GM21619 (cell line): Measurements from ENCODE around the gene XIRP1.
"Not testable (repeated sequence)": the region's sequence is repeated elsewhere in the genome, so short reads cannot be mapped to it uniquely, and the experiment has no call there.

Experiments used
- ATAC-seq: cut with Tn5 transposase; IDR thresholded peaks from one replicate; pipeline ENCODE4 v1.9.1; 2021; ENCODE audit not compliant: unreplicated experiment

XIRP1 gene

DNA sequence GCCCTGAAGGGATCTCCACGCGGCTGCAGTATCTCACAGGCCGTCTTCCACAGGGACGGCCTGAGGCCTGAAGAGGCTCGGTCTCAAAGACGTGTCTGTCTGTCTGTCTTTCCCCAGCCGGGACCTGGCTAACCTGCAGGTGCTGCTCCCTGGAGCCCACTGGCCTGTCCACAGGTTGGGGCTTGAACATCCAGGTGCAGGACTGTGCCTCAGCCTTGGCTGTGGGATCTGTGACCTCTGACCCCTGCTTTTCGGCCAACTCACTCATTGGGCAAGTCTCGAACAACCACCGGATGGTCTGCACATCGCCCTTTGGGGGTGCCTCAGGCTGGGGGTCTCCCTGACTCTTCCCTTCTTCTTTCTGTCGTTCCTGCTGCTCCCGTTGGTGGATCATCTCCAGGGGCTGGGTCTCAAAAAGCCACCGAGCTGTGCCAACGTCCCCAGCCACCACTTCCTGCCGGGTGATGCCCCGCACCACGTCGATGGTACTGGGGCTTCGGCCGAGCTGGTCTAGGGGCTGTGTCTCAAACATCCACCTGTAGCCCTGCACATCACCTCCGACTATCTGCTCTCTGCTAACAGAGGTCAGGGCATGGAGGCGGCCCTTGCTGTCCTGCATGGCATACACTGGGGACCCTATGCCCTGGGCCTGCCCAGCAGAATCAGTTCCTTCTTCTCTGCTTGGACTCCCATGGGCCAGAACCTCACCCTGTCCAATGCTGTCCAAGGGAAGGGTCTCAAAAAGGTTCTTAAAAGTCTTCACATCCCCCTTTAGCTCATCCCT, 4.8 kb downstream of the XIRP1 start:
- no peak for ATAC-seq

DNA sequence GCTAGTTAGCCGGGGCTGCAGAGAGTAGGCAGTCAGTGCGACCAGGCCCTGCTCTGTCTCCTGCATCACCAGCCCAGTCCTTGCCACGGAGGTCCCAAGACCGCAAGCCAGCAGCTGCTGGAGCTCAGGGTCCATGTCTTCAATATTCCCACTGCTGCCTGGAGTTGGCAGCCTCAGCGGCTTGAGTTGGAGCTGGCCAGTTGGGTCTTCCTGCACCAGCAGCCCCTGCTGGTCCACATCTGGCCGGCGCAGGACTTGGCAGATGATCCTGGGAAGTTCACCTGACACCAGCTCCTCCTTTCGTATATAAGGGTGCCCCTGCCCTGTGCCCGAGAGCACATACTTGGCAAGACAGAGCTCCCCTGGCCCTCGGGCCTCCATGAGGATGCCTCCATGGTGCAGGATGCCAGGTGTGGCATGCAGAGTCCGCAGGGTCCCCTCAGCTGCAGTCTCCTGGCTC, 5.7 kb downstream of the XIRP1 start:
- ATAC-seq, result no peak

DNA sequence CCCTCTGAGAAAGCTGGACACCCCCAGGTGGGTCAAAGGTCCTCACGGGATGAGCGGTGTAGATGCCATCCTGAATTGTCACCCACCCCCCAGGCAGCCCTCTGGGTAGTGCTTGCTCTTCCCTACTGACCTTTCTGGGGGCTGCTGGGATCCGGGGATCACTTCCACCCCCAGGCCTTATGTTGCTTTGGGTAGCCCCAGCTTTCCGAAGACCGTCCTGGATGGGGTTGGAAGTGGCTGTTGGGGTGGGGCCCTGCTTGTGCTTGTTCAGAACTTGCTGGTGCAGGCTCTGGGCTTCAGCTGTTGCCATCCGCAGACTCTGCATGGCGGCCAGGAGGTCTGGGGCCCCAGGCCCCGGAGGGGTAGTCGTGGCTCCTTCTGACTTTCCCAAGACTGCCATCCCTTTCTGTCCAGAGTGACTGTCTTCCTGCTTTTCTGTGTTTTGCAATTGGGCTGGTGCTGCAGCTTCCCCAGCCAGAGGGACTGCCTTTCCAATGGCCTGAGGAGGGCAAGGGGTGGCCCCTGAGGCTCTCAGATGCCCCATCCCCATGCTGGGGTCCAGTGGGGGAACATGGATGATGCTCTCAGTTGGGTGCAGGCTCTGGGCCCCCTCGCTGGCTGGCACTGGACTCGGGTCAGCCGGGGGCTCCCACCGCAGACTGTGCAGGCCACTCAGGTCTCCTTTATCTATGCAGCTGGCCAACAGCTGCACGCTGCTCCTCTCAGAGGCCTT, 6.3 kb downstream of the XIRP1 start:
- ATAC-seq, result no peak

DNA sequence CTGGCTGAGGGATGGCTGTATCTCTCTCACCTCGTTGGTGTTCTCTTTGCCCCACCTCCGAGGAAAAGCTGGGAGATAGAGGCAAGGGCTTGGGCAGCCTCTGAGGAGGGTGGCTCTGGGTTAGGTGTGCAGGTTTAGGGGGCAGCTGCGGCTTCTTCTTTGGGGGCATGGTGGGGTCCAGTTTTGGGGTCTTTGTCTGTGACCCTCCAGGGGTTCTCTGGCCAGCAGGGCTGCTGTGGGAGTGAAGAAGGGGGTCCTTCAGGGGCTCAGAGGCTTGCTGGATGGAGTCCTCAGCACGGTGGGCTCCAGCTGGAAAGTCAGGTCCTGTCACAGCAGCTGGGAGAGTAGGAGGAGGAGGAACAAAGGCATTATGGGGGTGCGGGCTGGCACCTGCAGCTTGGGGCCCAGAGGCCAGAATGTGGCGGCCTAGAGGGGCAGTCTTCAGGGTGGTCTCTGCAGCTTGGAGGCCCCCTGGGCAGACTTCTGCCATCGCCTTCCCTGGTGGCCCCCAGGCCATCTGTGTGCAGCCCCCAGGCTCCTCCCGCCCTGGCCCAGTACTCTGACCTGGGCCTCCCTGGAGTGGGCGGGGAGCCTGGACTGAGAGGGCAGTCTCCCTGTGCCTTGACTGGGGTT, 7.0 kb downstream of the XIRP1 start:
- no peak for ATAC-seq

DNA sequence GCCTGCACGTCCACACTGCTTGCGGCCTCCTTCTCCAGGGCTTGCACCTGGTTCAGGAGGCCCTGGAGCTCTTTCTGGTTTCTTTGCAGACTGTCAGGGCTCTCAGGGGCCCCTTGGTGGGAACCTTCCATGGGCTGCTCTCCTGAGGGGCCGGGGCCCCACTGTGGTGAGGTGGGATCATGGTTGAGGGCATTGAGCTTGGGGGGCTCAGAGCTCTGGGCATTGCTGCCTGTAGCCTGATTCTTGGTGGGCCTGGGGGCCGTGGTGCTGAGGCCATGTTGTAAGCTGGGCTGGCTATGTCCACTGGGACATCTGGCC, 7.5 kb downstream of the XIRP1 start:
- no peak for ATAC-seq

DNA sequence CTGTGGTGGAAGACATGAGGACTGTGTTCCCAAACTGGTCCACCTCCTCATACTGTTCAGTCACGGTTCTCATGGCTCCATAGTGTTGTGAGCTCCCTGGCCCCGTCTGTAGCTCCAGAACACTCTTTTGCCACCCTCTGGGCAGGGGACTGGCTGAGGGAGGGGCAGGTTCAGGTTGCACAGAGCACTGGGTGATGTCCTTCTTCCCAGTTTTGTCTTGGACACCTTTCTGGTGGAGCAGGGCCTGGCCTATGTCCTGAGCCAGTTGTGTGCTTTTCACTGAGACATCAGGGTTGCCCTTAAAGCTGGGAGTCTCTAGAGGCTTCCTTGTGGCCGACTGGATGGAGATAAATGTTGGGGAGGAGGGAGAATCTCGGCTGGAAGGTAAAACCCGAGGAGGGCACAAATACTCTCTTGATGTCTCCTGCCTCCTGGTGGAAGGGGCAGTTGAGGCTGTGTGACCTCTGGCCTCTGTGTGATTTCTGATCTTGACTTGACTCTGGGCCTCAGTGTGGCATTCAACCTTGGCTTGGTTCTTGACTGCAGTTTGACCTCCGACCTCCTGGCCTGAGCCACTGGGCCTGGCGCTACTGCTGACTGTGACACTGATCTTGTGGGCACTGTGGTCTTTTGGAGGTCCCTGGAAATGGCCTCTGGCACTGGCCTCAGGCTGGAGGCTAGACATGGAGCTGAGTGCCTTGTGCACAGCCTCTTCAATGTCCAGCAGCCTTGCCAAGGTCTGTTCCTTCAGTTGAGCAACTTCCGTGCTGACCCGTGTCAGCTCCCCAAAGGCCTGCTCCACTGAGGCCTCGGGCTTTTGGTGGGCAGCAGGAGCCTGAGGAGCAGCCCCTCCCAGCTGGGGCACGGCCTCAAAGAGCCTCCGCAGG, 8.1 kb downstream of the XIRP1 start:
- no peak for ATAC-seq

DNA sequence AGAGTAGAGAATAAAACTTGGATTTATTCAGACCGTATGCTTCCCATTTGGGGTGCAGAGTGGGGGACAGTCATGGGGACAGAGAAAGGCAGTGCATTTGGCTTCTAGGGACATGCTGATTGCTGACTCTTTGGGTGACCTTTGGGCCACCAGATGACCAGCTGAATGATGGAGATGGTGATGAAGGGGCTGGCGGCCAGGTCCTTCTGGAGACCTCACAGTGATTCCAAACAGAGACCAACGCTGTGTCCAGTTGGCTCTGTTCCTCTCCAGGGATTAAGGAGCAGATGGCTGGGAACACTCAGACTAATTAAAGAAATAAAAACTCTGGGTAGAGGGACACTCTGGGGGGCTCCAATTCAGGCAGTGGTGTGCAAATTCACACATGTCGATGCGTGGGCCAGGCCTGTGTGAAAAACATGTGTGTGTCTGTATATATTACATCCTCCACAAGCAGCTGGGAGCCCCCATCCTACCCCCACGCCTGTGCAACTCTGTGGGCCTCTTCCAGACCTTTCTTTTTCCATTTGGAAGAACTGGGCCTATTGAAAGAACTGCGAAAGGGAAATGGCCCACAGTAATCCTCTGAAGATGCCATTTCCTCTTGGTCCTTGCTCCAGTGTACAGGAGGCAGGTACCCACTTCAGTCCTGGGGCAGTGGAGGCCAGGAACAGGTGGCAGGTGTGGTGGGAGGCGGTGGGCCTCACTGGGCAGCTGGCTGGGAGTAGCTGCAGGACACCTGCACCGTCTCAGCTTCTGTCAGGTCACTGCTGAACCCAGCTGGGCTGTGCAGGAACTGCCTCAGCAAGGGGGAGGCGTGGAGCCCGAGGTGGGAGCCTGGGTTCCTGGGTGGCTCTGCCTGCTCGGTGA, 8.9 kb downstream of the XIRP1 start:
- ATAC-seq, result no peak

DNA sequence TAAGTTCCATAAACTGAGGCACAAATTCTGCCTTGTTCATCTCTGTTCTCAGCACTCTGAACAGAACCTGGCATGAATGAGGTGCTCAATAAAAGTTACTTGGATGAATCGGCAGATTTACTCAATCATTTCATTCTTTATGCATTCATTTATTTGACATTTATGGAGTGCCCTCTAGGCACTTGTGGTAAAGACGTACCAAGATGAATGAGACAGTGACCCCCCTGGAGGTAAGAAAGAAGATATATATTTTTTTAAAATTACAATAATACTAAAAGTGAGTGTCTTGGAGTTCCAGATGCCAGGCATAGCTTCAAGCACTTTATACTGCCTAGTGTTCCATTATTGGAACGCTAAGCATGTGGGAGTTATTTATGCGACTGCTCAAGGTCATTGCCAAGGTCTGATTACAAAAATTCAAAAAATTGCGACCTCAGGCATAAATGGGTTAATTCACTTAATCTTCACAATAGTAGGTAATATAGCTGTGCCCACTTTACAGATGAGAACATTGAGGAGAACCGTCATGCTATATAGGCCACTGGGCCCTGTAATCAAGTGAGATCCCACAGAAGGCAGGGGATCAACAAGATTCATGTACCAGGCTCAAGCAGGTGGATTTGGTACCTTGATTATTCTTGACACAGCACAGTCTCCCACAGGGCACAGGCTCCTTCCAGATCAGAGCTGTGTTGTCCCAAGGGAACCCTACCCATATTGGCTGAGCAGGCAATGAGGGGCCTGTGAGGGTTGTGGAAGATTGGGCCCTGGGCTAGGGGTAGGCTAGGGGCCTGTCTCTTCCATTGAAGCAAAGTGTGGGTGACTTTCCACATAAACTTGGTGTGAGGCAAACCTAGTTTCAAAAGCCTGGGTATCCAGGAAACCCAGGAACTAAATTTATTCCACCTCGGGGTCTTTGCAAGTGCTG, 10.7 kb downstream of the XIRP1 start:
- ATAC-seq, result no peak

DNA sequence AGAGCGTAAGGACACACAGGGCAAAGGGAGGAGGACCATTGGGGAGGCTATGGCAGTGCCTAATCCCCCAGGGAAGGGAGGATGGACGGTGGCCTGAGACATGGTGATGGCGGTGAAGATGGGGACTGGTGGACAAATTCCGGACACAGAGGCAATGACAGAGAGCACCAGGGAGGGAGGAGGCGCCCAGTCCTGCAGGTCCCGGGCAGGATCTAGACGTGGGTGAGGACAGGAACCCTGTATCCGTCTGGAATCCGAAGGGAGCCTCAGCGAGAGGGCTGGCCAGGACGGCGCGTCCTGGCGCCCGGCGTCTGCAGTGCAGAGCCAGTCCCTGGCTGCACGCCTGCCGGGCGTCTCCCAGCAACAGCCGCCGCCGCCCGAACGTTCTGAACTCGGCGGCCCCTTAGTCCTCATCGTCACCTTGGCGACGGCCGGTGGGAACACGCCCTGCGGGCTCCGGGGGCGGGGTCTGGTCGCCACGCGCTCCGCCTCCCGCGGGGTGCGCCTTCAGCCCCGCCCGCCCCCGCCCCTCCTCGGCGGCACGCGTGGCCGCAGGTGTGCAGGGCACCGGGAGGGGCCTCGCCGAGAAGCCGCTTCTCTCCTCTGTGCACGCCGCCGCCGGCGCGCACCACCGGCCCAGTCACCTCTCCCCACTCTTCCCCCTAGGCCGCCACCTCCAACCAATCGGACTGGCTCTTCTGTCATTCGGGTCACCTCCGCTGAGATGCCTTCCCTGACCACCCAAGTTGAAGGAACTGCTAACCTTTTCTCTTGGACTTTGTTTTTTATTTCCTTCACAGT, 11.6 kb downstream of the XIRP1 start:
- peak; percentile 88 for ATAC-seq

DNA sequence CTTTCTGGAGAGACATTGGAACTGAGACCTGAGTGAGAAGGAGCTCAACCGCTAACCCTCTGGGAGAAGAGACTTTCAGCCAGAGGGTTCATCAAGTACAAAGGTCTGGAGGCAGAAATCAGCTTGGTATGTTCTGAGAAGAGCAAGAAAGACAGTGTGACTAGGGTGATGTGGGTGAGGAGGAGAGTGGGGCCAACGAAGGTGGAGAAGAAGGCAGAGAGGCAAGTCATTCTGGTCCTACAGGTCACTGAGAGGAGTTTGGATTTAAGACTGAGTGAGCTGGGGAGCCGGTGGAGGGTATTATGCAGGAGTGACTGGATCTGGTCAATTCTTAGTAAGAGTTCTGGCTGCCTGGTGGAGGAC, 12.2 kb downstream of the XIRP1 start:
- ATAC-seq, result no peak

DNA sequence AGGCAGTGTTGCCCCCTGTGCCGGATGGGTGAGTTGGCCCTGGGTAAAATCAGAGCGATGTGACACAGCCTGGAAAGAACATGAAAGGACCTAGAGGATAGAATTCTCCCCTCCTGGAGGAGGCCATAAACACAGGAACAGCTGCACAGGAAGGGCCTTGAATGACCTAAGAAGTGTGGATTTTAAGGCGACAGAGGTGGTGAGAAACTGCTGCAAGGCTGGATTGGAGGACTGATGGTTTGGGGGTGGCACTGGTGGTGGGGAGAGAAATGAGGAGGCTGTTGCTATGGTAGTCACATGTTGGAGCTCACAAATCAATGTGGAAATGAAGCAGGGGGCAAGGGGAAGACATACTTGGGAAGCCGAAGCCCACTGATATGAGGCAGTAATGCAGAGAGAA, 13.8 kb downstream of the XIRP1 start:
- no peak for ATAC-seq

DNA sequence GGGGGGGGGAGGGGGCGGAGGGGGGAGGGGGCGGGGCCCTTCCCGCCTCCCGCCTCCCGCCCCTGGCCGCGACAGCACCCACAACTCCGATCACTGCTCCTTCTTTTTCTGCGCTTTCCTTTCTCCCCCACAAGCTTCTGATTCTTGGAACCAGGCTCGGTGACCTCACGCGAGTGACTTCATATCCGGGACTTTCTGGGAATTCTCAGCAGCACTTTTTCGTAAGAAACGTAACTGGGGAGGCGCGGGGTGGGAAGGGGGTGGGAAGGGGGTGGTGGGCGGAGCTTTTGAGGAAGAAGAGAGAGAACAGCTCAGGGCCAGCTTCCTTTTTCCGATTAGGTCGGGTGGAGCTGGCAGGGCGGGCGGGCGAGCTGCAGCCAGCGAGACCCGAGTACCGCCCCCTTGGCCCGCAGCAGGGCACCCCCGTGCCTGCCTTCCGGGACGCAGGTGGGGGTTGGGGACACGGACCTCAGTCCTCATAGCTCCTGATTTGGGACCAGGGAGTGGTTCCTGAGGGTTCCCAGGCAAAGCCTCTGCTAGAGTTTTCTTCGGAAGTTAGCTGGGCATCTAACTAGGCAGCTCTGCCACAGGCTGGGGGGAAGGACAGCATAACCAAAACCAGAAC, 14.6 kb downstream of the XIRP1 start:
- ATAC-seq, result no peak

DNA sequence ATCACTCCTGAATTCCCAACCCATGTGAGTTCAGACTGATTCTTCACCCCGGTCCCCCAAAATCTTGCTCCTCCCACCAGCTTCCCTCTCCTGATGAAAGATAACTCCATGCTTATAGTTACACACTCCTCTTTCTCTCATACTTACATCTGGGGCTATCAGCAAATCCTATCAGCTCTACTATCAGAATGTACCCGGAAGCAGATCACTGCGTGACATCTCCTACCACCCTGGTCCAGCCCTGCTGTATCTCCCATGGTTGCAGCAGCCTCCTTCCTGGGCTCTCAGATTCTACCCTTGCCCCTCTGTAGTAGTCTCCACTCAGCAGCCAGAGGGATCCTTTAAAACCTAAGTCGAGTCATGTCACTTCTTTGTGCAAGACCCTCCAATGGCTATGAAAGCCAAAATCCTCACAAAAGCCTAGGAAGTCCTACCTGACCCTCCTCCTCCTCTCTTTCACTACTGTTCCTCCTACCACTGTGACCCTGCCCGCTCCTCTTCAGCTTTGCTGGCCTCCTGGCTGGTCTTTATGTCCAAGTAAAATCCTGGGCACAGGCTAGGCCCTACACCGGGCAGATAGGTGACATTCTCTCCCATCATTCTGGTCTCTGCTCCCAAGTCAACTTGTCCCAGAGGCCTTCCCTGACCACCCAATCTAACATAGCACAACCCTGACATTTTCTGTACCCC, 16.2 kb downstream of the XIRP1 start:
- no peak for ATAC-seq

DNA sequence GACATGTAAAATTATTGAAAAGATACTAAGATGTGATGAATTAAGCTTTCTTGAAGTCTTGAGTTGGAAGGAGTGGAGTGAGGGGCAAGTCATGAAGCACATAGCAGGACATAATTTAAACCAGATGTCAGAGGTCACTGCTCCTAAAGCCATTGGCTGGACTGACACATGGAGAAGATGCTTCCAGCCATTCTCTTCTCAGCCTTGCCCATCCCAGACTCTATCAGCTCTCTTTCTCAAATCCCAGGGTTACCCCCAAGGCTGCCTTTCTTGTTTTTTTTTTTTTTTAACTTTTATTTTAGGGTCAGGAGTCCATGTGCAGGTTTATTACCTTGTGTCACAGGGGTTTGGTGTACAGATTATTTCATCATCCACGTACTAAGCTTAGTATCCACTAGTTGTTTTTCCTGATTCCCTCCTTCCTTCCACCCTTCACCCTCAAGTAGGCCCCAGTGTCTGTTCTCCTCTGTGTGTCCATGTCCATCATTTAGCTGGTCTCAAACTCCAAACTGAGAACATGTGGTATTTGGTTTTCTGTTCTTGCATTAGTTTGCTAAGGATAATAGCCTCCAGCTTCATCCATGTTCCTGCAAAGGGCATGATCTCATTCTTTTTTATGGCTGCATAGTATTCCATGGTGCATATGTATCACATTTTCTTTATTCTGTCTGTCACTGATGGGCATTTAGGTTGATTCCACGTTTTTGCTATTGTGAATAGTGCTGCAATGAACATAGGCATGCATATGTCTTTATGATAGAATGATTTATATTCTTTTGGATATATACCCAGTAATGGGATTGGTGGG, 18.9 kb downstream of the XIRP1 start:
- ATAC-seq, result no peak

DNA sequence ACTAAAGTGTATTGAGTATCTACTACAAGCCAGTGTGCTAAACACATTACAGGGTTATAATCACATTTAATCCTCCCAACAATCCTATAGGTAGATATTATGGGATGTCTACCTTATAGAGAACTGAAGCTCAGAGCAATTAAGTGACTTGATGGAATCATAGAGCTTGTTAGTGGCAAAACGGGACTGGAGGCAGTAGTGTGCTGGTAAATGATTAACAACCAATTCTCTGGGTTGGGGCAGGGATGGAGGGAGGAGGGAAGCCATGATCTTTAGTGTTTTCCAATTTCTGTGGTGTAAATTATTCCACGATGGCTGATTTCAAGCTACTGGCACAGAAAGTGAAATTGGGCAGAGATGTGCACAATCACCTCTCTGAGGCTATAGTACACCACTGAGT, 20.5 kb downstream of the XIRP1 start:
- no peak for ATAC-seq

DNA sequence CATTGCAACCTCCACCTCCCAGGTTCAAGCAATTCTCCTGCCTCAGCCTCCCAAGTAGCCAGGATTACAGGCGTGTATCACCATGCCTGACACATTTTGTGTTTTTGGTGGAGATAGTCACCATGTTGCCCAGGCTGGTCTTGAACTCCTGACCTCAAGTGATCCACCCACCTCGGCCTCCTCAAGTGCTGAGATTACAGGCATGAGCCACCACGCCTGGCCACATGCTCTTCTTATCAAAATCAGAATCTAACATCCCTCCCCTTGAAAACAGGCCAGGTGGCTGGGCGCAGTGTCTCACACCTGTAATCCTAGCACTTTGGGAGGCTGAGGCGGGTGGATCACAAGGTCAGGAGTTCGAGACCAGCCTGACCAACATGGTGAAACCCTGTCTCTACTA, 21.5 kb downstream of the XIRP1 start:
- not testable (repeated sequence) for ATAC-seq

DNA sequence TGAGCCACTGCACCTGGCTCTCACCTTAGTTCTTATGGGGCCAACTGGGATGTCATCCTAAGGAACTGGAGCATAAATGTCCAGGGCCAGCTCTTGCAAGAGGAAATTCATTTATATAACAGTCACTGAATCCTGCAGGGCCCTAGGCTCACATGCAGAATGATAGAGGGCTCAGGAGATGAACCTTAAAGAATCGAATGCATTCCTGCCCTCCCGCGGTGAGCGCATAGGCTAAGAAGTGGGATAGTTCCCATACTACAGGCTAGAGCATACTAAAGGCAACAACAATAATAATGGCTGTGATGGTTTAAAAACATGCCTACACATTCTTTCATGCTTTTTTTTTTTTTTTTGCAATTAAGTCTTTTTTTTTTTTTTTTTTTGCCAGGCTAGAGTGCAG, 21.9 kb downstream of the XIRP1 start:
- ATAC-seq, result no peak
